DMS53 treated with DMSO at 0.1 percent for 48 hours (cell line): ENCODE data around the gene PPP4R3B.
A peak's percentile ranks its signal among the peaks of the same experiment; 100 is the strongest.

Source experiments
- DNase-seq: peaks from one replicate; lab custom pipeline; 2025; ENCODE audit not compliant: unreplicated experiment; lab: John Stamatoyannopoulos, UW

The PPP4R3B gene

DNA sequence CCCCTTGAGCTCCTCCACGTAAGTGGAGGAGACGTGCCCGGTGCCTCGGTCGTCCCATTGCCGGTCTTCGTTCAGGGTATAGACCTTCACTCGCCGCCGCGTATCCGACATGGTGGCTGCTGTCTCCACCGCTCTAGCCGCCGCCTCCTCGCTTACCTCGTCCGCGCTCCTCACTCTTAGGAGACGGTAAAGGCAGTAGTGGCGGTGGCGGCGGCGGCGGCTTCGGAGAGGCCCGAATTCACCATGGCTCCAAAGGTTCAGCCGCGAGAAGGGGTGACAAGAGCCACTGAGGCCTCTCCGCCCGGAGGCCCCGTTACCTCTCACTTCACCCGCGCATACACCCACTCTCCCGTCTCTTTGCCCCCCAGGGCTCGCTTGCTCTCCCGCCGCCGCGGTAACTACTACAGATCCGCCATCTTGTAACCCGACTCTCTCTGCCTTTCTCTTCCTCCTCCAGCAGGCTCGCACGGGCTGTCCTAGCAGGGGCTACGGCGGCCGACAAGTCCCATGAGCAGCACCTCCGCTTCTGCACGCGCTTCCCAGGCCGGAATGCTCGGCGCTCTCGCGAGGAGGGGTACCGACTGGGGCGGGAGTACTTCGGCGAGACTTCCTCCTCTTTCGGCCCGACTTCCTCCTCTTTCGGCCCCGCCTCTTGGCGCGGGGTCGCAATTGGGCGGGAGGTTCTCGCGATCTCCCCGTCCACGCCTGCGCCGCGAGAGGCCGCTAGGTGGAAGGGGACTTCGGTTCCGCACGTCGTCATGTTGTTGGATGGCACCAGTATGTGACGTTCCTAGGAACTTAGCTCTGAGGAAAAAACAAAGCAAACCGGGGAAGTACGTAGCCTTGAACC lies at the start of gene PPP4R3B:
PPP4R3B (minus strand) TSS at position 448 of the 850 bp plus-strand sequence; CDS start at position 111, 337 bp downstream.
- DNase-seq: peak; percentile 98

DNA sequence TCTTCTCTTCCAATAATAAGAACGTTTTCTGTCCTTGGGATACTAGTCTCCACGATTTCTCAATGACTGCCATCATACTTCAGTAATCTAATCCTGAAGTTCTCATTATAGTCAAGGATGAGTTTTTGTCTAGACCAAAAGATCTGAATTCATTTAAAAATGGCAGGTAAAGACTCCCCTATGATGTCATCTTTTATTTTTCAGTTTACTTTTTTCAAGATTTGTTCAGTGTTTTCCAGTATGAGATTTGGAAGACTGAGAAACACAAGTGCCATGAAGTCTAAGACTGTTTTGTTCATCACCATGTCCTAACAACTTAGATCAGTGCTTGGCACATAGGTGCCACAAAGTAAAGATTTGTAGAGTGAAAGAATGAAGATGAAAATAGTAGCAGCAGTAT lies 35.8 kb upstream of the PPP4R3B start:
- no peak for DNase-seq

DNA sequence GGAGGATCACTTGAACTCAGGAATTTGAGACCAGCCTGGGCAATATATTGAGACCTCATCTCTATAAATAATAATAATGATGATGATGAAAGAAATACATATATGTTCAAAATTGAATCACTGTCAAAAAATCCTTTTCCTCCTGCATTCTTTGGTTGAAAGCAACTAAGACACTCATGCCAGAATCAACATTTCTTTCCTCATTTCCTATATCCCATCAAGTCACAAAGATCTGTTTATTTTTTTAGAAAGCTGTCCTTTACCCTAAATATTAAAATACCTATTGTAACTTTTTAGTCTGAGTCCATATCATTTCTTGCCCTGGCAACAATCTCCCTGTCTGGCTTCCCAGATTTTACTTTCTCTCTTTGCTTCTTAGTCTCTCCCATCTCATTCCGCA lies 31.8 kb upstream of the PPP4R3B start:
- DNase-seq: no peak

DNA sequence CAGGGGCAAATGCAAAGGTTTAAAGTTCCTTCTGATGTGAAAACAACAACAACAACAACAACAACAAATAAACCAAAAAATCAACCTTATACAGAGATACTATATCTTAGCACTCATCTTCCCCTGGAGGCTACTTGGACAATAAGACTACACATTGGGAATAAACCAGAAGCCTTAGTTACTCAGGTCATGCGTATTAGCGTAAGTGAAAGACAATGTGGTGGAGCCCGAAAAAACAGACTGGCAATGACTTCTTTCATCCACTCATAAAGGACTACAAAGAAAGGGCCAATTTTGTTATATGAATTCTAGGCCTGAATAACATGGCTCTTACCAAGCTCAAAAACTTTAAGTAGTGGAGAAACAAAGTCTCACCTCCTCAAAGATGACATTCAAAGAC lies 19.4 kb upstream of the PPP4R3B start:
- DNase-seq: no peak

DNA sequence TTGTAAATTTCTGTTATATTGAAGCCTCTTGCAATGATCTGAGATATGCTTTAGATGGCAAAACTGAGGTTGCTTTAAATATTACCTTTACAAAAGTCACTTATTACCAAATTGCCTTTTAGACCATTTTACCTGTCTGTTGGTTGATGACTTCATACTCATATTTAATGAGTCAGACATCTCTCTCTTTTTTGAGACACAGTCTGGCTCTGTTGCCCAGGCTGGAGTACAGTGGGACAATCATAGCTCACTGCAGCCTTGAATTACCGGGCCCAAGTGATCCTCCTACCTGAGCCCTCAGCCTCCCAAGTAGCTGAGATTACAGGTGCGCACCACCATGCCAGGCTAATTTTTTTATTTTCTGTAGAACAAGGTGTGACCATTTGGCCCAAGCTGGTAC lies 11.5 kb upstream of the PPP4R3B start:
- DNase-seq: no peak

DNA sequence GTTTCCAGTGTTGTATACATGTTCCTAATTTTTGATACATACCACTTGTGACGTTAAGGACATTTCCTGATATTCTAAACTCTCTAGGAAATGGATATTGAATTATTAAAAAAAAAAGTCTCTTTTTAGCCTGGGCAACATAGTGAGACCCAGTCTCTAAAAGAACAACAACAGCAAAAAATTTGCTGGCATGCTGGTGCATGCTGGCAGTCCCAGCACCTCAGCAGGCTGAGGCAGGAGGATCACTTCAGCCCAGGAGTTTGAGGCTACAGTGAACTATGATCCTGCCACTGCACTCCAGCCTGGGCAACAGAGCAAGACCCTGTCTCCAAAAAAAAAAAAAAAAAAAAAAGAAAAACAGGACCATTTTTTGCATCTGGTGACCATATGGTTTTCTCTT lies 10.5 kb upstream of the PPP4R3B start:
- DNase-seq: no peak

DNA sequence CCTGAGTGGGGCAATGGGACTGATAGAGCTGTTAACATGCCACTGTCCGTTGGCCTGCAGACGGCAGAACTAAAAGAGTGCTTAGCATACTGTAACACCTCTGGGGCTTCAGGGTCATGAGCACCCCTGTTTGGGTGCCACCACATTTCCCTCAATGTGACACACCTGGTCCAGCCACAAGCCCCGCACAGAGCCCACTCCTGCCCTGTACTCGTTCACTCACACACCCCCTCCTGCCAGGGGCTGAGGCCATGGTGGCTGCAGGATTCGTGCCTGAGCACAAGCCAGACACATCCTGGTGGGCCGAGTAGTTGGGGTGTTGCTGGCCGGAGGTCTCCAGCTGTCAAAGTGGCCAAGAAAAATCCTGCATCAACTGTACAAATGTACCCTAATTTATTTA lies 4.4 kb upstream of the PPP4R3B start:
- no peak for DNase-seq

DNA sequence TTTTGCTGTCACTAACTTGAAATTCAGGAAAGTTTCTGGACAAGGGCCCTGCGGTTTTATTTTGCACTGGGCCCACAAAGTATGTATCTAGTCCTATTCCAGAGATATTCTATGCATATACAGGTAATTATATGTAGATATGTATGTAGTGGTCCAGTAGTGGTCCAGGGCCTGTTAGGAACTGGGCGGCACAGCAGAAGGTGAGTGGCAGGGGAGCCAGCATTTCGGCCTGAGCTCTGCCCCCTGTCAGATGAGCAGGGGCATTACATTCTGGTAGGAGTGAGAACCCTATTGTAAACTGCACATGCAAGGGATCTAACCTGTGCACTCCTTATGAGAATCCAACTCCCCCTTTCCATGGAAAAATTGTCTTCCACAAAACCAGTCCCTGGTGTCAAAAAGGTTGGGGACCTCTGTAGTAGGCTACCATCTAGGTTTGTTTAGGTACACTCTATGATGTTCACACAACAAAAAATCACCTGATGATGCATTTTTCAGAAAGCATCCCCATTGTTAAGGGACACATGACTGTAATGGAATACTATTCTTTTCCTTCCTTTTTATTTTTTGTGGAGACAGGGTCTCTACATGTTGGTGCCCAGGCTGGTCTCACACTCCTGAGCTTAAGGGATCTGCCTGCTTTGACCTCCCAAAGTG lies 2.8 kb upstream of the PPP4R3B start:
- DNase-seq: no peak

DNA sequence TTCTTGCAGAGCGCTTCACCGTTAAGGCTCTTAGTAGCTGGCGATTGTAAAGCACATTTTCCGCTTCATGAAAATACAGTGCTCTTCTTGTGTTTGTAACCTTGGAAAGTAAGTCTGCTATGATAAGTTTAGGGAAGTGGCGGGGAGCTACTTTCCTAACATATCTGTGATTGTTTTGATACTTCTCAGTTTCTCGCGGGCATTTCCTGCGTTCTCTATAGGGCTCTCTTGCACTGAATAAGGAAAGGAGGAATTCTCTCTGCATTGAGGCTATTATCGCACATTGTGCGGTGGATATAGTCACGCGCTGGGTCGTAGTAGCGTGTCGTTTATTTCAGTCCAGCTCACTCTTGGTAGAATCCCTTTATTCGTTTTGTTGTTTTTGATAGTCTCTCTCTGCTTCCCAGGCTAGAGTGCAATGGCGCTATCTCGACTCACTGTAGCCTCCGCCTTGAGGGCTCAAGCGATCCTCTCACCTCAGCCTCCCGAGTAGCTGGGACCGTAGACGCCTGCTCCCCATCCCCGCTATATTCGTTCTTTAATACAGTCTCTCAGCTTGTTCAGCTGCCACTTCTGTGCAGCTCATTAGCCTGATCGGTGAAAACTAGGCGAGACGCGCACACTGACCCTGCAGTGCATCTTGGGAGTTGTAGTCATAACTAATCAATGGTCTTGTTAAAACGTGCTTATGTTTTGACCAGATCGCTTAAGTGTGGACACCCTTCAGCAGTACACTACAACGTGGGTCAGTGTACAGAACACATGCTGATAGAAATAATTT lies 1.0 kb upstream of the PPP4R3B start:
- DNase-seq: peak; percentile 42

DNA sequence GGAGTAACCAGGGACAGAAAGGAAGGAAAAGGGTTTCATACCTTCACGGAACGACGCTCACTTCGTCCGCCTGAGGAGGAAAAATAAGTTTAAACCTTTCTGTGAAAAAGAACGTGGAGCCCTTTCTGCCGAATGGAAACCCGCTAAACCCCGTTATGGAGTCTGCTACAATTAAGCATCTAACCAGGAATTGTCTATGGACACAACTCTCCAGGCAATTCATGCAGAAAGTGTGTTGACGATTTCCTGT lies 528 bp upstream of the PPP4R3B start:
- no peak for DNase-seq

DNA sequence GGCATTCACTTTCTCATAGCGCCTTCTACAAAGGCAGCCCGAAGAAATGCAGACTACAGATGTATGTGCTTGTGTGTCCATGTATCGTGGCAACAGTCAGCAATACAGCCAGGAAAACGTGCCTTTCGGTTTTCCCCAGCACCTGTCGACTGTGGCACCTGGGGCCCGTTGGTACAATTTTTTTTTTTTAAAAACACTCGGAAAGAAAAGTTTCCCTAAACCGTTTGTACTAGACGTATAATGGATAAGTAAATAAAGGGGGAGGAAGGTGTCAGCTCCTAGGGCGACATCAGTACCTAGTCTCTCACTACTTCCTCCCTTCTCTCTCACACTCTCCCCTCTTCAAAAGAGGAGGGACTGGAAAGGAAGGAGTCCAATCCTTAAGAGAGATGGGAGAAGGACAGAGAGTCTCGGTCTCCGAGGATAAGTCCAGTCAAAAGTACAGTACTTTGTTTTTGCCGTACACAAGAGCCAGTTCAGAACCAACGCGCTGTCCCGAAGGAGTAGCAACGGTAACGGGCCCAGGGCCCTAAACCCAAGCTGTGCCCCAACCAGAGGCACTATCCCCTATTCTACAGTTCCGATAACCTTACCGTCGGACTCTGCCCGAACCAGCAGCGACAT lies 759 bp downstream of the PPP4R3B start:
- DNase-seq: peak; percentile 64

DNA sequence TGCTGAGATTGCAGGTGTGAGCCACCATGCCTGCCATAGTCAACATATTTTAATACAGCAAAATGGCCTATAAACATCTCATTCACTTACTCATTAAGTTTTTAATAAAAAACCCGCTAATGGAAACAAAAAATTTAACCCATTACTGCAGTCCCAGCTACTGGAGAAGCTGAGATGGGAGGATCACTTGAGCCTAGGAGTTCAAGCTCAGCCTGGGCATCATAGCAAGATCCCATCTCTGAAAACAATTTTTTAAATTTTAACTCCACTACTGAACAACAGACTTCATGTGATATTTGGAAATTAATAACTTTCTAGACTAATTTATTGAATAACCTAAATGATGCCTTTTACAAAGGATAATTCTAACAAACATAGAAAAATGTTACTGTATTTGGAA lies 5.4 kb downstream of the PPP4R3B start:
- no peak for DNase-seq

DNA sequence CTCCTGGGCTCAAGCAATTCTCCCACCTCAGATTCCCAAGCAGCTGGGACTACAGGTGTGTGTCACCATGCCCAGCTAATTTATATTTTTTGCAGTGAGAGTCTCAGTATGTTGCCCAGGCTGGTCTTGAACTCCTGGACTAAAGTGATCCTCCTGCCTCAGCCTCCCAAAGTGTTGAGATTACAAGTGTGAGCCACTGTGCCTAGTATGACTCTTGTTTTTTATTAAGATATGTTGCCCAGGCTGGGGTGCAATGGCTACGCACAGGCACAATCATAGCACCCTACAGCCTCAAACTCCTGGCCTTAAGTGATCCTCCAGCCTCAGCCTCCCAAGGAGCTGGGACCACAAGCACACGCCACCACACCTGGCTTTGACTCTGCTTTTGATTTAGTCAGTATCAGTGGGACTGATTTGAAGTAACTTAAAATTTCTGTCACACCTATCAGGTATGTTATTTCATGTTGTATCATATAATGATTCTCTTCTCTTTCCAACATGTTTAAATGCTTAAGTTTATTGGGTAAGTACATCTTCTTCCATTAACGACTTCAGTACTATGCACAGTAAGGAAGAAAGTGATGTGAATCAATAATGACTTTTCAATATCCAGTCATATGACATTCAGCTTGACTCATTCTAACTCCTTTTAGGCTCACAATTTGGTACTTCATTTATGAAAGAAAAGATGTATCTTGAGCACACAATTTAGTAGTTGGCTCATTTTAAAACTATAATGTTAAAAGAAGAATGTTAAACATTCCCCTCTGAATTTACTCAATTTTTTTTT lies 6.3 kb downstream of the PPP4R3B start:
- DNase-seq: no peak

DNA sequence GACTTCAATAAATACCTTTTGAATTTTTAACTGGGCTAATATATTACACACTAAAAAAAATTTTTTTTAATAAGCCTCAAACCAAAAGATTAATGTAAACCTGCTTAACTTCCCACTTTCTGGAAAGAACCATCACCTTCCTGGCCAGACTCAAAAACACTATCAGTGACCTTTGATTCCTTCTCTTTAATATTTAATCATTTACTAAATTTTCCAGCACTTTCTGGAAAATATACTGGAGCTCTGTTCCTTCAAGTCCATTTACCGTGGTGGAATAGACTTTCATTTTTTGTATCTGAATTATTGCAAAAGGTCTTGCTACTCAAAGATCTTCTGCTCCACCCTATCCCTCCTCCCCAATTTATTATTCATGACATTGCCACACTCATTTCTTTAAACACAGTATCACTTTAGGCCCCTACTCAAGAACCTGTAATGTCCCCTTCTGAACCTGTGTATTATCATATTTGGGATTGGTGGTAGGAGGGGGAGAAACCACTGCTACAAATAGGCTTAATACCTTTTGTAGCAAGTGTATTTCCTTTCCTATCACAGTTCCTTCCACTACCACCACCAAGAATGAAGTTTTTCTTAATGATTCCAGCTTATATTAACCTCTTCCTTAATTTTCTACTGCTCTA lies 7.4 kb downstream of the PPP4R3B start:
- DNase-seq: no peak

DNA sequence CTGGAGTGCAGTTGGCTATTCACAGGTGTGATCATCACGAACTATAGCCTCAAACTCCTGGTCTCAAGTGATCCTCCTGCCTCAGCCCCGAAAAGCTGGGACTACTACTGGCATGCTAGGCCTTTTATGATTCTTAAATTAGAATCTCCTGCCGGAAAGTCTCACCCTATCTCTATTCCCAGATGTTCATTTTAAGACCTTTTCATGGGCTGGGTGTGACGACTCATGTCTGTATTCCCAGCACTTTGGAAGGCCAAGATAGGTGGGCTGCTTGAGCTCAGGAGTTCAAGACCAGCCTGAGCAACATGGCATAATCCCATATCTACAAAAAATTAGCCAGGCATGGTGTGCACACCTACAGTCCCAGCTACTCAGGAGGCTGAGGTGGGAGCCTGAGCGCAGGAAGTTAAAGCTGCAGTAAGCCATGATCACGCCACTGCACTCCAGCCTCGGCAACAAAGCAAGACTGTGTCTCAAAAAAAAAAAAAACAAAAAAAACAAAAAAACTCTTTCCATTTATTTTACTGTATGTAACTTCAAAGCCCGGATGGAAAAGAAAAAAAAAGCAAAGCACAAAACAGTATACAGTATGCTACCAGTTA lies 8.1 kb downstream of the PPP4R3B start:
- DNase-seq: no peak

DNA sequence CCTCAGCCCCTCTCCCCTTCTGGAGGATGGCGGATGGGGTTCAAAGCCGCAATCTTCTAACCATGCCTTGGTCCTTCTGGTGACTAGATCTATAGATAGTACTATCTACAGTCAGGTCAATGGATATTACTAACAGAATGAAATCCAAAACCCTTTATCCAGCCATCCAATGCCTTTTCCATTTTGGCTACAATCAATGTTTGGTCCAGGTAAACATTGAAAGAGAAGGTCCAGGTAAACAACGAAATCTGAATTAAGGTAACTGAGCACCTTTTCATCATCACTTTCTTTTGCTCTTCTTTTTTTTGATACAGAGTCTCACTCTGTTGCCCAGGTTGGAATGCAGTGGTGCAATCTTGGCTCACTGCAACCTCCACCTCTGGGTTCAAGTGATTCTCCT lies 9.7 kb downstream of the PPP4R3B start:
- no peak for DNase-seq

DNA sequence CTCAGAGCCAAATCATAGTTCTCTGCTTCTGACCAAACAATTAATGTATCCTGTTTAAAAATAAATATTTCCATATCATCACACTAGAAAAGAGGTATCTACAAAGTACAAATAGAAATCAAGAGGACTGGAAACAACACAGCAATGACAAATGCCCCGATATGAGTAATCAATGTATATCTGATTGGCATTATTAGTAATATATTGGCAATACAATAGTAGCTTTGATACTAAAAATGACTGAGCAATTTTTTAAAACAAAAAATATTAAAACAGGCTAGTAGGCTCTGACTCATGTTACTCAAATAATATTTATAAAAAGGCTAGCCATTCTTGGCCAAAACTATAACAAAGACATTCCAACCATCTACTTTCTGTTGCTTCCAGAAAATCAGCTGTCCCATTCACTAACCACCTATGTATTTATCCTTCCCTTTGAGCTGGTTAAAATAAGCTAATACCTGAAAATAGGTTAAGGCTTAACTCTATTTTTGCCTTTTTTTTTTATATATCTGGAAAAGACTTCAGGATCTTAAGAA lies 13.3 kb downstream of the PPP4R3B start:
- DNase-seq: no peak

DNA sequence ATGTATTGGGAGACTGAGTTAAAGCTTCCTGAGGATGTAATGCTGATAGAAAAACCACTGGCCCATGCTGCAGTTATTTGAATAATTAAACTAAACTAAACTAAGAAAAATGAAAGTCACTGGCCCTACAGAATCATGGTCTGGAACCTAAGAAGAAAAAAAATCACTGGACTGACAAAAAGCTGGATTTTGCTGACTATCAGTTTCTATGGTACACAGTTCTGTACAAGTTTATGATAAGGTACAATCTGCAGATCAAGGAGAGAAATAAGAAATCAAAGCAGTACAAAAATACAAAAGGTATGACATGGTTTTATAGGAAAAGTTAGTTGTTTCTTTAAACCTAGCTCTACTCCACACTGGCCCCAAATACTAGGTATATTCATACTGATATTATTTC lies 15.6 kb downstream of the PPP4R3B start:
- DNase-seq: no peak

DNA sequence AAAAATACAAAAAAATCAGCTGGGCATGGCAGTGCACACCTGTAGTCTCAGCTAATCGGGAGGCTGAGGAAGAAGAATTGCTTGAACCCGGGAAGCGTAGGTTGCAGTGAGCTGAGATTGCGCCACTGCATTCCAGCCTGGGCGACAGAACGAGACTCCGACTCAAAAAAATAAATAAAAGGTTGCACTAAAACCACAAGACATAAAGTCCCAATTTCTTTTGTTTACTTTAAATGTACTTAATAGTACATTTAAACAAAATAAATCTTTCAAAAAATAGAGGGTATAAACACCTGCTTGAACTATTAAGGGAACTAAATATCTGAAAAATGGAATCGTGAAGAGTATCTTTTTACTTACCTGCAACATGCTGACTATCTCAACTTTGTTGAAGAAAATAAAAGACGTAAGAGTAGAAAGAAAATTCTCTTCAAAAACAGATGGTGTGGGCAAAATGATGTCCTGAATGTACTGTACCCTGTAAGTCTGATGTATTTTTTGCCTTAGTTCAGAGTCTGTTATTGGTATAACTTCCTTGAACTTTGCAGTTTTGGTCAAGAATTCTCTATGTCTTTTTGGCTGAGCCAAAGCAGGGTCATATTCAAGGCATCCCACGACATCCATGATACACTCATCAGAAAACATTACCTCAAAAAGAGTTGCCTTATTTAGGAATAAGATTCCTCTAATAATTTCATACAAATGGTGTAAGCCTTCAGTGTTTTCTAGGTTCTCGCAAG lies 19.2 kb downstream of the PPP4R3B start:
- no peak for DNase-seq
